GM12801 (cell line): ENCODE results near the gene LRRC17.

Source experiments
- CTCF ChIP-seq: IDR thresholded peaks from one replicate; pipeline ENCODE4 v1.5.1; 2011; ENCODE audit warnings: control low read depth; ENCODE audit not compliant: insufficient read length; ENCODE audit errors: extremely low read depth

The LRRC17 gene, protein sequence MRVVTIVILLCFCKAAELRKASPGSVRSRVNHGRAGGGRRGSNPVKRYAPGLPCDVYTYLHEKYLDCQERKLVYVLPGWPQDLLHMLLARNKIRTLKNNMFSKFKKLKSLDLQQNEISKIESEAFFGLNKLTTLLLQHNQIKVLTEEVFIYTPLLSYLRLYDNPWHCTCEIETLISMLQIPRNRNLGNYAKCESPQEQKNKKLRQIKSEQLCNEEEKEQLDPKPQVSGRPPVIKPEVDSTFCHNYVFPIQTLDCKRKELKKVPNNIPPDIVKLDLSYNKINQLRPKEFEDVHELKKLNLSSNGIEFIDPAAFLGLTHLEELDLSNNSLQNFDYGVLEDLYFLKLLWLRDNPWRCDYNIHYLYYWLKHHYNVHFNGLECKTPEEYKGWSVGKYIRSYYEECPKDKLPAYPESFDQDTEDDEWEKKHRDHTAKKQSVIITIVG

DNA sequence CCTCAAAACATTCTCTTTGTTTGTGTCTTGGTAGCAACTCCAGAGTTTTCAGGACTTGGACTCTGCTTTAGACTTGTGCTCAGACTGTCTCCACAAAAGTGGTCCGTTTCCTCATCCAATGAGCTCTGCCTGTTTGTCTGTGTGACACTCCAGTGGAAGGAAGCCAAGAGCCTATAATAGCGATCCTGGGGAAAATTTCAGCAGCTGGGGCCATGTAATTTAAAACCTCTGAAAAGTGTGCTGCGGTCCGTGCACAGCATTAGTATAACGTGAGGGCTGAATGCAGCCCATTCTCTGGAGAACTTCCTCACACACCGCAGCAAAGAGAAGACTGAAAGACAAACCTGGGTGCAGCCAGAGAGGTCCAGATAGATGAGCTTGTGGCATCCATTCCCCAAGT is at the start of gene LRRC17:
LRRC17 (plus strand) TSS at position 259 of the 400 bp plus-strand sequence. CDS start 20,914 bp downstream, outside the sequence.
- no peak for TF ChIP-seq CTCF

DNA sequence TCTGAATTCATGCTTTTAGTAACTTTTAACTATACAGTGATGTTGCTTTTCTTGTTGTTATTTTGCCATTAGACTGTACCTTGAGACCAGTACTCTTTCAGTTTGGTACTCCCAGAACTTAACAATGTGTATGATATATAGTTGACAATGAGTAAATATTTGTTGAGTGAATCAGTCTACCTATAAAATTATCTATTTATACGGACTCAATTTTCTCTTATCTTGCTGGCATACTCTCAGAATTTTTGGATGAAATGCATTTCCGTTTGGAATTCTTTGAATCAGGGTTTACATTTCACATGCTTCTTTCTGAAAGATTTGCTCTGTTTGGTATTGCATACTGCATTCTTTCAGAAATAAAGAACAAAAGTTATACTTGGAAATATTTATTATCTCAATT is 47.8 kb upstream of the LRRC17 start:
- no peak for TF ChIP-seq CTCF

GRCh38 chr7:102866535-102867215 is 46.1 kb upstream of the LRRC17 start:
- TF ChIP-seq CTCF, result no peak

GRCh38 chr7:102869195-102869594 is 43.6 kb upstream of the LRRC17 start:
- TF ChIP-seq CTCF, result no peak

GRCh38 chr7:102872460-102872859 is 40.3 kb upstream of the LRRC17 start:
- no peak for TF ChIP-seq CTCF

GRCh38 chr7:102873470-102874165 is 39.2 kb upstream of the LRRC17 start:
- no peak for TF ChIP-seq CTCF

GRCh38 chr7:102874166-102874829 is 38.5 kb upstream of the LRRC17 start:
- no peak for TF ChIP-seq CTCF
